Stimulated activated CD4-positive, alpha-beta T cell treated with anti-CD3 and anti-CD28 coated beads, Interleukin-12 subunit alpha, Interleukin-12 subunit beta, amount 100 ng/mL, for 4 hours (primary cell): ENCODE data around the gene RUNX2.

Experiments
- DNase-seq: peaks from one replicate; pipeline ENCODE4 v3.0.0-alpha.2; 2020

Gene RUNX2

GRCh38 chr6:45630801-45631200, 302.7 kb downstream of the RUNX2 start:
- no peak for DNase-seq

DNA sequence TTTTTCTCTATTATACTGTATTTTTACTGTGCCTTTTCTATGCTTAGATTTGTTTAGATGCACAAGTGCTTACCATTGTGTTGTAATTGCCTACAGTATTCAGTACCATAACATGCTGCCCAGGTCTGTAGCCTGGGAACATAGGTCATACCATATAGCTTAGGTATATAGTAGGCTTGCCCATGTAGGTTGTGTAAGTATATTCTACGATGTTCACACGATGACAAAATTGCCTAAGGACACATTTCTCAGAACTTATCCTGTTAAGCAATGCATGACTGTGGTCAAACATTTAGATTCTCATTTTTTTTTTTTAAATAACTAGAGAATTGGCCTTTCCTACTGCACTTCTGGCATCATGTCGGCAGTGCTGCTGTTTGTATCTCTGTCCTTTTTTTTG, 303.3 kb downstream of the RUNX2 start:
- no peak for DNase-seq

DNA sequence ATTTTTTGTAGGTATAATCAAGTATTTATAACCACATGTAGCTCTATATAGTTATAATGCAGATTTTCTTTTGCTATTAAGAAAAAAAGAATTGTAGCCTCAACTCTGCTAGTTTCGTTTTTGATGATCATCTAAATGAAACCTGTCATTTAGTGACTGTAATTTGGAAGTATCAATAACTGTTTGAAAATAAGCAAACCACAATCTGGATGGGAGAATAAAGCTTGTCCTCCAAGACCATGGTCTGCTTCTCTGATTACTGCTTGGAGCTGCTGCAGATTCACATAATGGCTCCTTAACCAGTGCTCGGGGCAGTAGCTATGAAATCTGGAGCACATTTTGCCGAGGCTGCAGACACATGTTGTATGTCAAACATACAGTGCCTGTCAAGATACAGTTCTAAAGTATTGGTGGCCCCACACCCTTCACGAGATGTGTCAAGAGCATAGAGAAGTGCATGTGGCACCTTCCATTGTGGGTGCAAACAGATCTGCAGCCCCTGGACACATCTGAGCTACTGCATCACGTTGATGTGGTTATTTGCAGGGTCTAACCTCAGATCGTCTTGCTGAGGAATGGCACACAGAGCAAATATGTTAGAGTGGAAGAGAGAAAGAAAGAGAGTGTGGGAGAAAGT, 305.3 kb downstream of the RUNX2 start:
- no peak for DNase-seq

DNA sequence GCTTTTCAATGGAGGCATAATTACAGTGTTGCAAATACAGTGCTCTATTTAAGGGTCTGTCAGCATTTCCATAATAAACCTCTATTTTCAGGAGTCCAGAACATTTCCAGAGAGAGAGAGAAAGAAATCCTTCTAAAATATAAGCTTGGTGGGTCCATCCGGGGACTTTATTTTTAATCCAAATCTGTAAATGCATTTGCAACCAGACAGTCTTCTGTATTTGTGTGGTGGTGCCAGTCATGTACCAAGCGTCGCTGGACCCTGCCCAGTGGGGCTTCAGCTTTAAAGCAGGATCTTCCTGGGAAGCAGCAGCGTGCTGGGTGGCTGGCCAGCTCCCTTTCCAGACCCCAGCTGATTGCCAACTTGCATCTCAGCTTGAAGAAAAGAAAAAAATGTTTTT, 306.1 kb downstream of the RUNX2 start:
- DNase-seq: no peak

- no peak for DNase-seq
Observed at GRCh38 chr6:45635284-45635867, 307.2 kb downstream of the RUNX2 start.

DNA sequence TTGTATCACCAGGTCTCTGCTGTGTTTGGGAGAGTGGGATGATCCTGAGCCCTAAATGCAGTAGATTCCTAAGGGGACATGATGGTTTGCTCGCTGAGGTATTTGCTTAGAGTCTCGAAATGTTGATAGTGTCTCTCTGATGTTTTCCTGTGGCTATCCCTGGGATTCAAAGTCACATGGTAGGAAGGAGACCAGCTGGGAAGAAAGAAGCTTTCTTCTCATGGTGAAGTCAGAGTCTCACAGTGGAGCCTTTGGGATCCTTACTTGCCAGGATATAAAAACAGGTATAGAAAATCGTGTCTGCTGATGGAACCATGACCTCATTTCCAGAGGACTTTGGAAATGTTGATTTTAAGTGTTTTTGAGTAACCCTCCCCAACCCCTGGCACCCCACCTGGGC, 308.9 kb downstream of the RUNX2 start:
- no peak for DNase-seq

GRCh38 chr6:45637611-45638257, 309.6 kb downstream of the RUNX2 start:
- DNase-seq: no peak

GRCh38 chr6:45640081-45640491, 312.0 kb downstream of the RUNX2 start:
- DNase-seq: no peak

GRCh38 chr6:45640811-45641210, 312.7 kb downstream of the RUNX2 start:
- DNase-seq: no peak

DNA sequence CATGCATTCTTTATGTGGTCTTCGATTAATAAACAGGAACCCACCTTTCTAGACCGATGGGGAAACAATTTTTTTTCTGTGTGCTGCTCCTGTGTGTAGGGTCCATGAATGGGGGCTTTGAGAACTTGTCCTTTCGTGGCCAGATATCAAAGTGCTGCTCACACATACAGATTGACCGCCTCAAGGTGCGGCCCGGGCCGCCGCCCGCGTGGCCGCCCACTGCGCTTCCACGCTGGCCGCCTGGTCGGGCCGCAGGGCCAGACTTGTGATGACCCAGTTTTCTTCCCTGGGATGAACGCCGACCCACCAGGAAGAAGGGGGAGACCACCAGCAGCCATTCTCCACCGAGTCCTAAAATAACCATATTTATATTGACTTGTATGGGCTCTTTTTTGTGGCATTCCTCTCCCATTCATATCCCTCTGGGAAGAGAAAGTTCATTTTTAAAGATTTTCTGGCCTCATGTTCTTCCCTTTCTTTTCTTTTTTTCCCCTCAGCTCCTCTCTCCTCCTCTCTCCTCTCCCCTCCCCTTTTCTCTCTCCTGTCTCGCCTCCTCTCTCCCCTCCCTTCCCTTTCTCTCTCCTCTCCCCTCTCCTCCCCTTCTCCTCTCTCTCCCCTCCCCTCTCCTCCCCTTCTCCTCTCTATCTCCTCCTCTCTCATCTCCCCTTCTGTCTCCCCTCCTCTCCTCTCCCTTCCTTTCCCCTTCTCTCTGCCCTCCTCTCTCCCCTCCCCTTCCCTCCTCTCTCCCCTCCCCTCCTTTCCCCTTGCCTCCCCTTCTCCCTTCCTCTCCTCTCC, 314.4 kb downstream of the RUNX2 start:
- DNase-seq: no peak

DNA sequence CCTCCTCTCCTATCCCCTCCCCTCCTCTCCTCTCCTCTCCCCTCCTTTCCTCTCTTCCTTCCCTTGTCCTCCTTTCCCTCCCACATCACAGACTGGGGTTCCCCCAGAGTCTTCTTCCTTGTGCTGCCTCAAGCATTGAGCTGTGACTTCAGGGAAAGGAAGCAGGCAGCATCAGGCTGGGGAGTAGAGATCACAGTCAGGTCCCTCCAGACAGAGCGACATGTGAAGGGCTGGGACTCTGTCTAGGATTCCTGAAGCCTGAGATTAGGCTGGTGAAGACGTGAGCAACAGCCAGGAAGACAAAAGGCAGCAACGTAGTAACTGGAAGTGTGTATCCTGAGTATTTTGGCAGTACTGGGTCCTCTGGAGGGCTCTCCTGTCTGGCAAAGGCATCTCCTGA, 315.0 kb downstream of the RUNX2 start:
- no peak for DNase-seq

DNA sequence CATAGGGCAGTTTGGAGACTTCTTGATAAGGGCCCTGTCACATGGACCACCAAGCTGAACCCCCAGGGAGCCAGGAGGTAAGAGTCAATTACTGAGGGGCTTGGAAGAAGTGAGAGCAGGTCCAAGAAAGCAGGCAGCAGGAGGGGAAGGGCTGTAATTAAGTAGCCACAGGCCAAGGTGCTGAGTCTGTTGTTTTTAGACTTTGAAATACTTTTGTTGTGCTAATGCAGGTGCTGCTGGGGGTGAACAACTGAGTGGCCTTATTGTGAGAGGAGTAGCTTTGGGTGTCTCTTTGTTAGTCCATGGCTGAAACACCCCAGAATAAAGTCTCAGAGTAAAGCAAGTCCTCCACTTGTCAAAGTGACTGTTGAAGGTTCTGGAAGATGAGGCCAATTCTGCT, 316.6 kb downstream of the RUNX2 start:
- DNase-seq: no peak

DNA sequence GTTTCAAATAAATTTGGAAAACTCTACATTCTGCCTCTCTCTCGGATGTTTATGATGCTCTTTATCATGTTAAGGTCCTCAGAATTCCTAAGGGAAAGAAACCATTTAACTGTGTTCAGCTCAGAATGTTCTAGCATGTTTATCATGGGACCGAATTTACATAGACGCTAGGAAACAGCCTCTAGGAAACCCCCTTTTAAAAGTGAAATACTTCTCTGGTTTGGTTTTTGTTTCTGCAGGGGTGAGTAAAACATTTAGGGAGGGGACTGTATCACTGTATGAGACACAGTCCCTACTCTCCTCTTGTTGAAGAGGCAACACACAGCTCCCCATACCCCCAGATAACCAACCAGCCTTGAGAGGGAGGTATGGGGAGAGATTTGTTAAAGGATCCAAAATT, 317.2 kb downstream of the RUNX2 start:
- no peak for DNase-seq

- DNase-seq: no peak
Observed at GRCh38 chr6:45647341-45648261, 319.5 kb downstream of the RUNX2 start.

GRCh38 chr6:45648262-45648620, 320.1 kb downstream of the RUNX2 start:
- no peak for DNase-seq

DNA sequence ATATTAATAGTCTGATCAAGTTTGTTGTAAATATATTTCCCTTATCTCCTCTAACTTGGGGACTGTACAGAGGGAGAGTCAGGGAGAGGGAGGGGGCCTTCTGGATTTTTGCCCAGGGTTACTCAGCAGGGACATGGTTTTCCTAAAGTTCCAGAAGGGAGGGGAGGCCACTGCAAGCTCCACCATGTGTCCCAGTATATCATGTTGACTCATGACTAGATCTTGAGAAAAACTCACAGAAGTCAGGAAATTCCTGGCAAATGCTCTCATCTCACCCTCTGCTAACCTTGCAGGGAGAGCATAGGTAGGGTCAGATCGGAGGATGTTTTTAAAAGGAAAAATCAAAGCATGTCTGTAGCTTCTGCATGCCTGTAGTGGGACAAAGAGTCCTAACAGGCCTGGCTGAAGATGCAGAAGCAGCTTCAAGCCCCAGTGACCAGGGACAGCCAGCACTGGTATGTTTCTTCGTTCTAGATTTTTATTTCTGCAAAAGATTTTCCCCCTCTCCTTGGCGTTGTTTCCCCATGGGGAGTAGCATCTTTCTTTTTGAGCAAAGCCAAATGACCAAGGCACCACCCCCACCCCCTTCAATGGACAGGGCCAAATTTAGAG, 322.5 kb downstream of the RUNX2 start:
- no peak for DNase-seq

DNA sequence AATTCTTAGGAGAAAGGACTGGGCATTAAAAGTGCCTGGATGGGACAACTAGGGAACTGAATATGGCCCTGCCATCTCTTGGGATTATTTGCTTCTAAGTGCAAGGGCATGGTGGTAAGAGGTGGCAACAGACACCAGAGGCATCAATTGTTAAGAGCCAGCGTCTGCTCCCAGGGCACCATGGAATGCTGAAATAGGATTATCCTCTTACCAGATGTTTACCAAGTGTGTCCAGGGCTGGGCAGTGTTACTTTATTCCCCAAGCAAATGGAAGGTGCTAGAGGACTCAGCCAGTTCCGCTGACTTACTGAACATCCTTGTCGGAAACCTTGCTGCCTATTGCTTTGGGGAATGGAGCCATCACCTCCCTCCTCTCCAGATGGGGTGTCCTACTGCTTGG, 323.2 kb downstream of the RUNX2 start:
- DNase-seq: no peak

DNA sequence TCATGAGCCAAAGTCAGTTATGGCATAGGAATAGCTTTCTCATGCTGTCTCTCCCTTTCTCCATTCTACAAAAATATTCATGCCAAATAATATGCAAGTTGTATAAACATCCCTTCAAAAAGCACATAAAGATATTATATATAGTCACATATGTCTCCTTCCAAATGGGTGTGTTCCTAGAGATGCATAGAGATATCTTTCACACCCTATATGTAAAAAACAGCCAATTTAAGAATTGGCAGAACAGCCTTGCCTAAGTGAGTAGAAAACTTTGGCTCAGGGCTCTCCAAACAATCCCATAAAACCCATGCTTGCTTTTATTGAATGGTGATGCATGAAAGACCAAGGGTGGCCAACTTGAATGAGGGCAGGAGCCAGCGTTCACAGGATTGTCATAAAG, 324.3 kb downstream of the RUNX2 start:
- DNase-seq: no peak

DNA sequence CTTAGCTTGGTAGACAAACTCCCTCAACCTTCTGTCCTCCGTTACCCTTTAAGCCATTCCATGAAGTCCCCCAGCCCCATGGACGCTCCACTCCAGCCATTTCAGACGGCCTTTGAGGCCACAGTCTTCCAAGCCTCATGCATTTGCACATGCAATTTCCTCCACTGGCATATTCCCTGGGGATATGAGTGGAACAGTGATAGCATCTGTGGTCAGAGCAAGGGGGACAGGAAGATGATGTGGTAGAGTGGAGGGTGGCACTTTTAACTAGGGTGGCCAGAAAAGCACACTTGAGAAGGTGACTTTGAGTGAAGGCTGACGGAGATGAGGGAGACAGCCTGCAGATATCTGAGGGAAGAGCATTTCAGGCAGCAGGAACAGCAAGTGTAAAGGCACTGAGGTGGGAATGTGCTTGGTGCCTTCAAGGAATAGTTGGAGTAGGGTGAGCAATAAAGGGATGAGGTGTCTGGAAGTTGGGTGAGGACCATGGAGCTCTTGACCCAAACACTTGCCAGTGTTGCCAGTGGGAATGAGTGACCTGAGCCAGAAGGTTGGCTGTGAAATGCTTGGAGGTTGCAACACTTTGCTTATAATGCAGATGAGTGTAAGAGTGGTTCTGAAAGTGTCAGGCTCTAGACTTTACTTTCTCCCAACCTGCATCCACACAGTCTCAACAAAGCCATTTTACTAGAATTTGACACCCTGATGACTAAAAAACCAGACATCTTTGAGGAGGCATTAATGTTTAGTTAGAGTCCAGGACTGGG, 325.2 kb downstream of the RUNX2 start:
- no peak for DNase-seq

- DNase-seq: no peak
Observed at GRCh38 chr6:45654673-45655072, 326.5 kb downstream of the RUNX2 start.

DNA sequence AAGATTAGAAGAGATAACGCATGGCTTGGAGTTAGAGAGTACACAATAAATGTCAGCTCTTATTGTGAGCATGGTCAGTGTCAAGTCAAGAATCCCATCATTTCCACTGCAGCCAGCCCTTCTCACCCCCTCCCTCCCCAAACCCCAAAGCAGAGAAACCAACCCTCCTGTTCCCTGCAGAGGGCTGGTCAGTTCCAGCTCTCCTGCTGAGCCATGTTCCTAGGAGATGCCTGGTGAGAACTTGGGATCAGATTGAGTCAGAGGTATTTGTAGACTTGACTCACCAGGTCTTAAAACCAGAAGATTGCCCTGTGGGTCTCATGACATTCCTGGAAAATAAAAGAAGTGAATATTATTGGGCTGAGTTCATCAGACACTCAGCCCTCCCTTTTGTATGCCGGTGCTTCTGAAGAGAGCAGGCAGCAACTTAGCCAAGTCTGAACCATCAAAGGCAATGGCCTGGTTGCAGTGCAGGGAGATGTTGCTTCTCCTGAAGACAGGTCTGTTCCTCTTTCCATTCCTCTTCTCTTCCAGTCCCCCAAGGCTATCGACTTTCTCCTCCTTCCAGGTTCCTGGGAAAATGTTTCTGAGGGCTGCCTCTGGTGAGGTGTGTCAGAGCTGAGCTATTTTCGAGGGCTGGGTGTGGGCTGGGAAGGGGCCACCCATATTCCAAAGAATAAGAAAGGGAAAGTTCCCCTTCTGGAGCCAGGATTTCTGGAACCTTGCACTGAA, 327.8 kb downstream of the RUNX2 start:
- no peak for DNase-seq
